CD4-positive, alpha-beta T cell (primary cell): ENCODE measurements around the gene RAD51B. TPM values are rescaled to one million over a fixed set of nuclear protein-coding genes. Genes with fewer than 3 reads are reported as not detected.

Experiments
- ATAC-seq: fragments of 200-7000 bp; cut with Tn5 transposase; one replicate; pipeline ENCODE4 v1.10.0; 2022; ENCODE audit warnings: mild to moderate bottlenecking; ENCODE audit not compliant: poor library complexity
- CTCF ChIA-PET: fragments of 350-600 bp; sonication (Branson Sonifier 250); formaldehyde crosslinking; loops from one replicate; lab custom pipeline; 2021; ENCODE audit warnings: antibody characterized with exemption, inconsistent platforms; lab: Charles Lee
- POLR2A ChIA-PET: fragments of 350-600 bp; sonication (Branson Sonifier 250); formaldehyde crosslinking; loops from one replicate; lab custom pipeline; 2021; ENCODE audit warnings: antibody characterized with exemption, inconsistent platforms; lab: Charles Lee
- DNase-seq, 14 experiments: peaks; one replicate each; pipeline ENCODE4 v3.0.0-alpha.2; 2013 to 2020; ENCODE audit warnings: mixed read lengths in 2 of 14
- H3K27ac ChIP-seq, 2 donors: one replicate each; pipeline versions ENCODE4 v1.5.1 to v1.7.0; 2013; ENCODE audit warnings: low read length in 2 of 2, low read depth in 1 of 2, mild to moderate bottlenecking in 1 of 2
- H3K27me3 ChIP-seq, 2 experiments: 1 replicate in 1 of 2; 2 replicates in 1 of 2; pipeline versions ENCODE4 v1.6.1 to v1.7.0; 2013; ENCODE audit warnings: low read length in 2 of 2, control low read depth in 1 of 2, mild to moderate bottlenecking in 1 of 2, moderate library complexity in 1 of 2; ENCODE audit not compliant: insufficient read depth in 2 of 2, control insufficient read depth in 1 of 2
- H3K36me3 ChIP-seq: one replicate; pipeline ENCODE4 v1.6.1; 2013; ENCODE audit warnings: low read length, control low read depth; ENCODE audit not compliant: insufficient read depth
- H3K4me1 ChIP-seq: one replicate; pipeline ENCODE4 v1.6.1; 2013; ENCODE audit warnings: low read length, control low read depth; ENCODE audit not compliant: insufficient read depth
- H3K4me3 ChIP-seq: one replicate; pipeline ENCODE4 v1.5.1; 2013; ENCODE audit warnings: mild to moderate bottlenecking, low read length, moderate library complexity
- H3K9me3 ChIP-seq, 2 experiments: 1 replicate in 1 of 2; 2 replicates in 1 of 2; pipeline versions ENCODE4 v1.6.1 to v1.7.0; 2013; ENCODE audit warnings: low read length in 2 of 2, mild to moderate bottlenecking in 2 of 2, control low read depth in 1 of 2, moderate library complexity in 1 of 2; ENCODE audit not compliant: control insufficient read depth in 1 of 2, insufficient read depth in 1 of 2
- H3K27ac Mint-ChIP-seq: one replicate; pipeline ENCODE4 v1.8.0; 2020; ENCODE audit warnings: mixed read lengths
- H3K27me3 Mint-ChIP-seq: one replicate; pipeline ENCODE4 v1.8.0; 2021; ENCODE audit warnings: mixed read lengths
- H3K36me3 Mint-ChIP-seq: one replicate; pipeline ENCODE4 v1.8.0; 2021; ENCODE audit warnings: low read depth, mixed read lengths
- H3K4me1 Mint-ChIP-seq: one replicate; pipeline ENCODE4 v1.8.0; 2021; ENCODE audit warnings: low read depth, mixed read lengths
- H3K4me3 Mint-ChIP-seq: one replicate; pipeline ENCODE4 v1.8.0; 2020; ENCODE audit warnings: mild to moderate bottlenecking, mixed read lengths
- H3K9me3 Mint-ChIP-seq: one replicate; pipeline ENCODE4 v1.8.0; 2020; ENCODE audit warnings: mixed read lengths
- intact Hi-C, 2 experiments: fragments of 100-400 bp; cut with DNase I in 1 of 2; cut with micrococcal nuclease in 1 of 2; formaldehyde crosslinking; loops; one replicate each; pipeline versions ENCODE4 v1.15.1 to v1.9.0; 2023 to 2025; cut with DNase I, micrococcal nuclease
- total RNA-seq, 174 experiments: library from RNA in 2 of 174; stranded (reverse) in 2 of 174; gene quantifications; one replicate each; pipeline ENCODE4 v1.2.3 and lab custom pipeline; 2021 to 2026
- TF ChIP-seq, protein P1 (sequence below): fragments of 200-600 bp; IDR thresholded peaks from one replicate; pipeline ENCODE4 v1.8.0; 2022; ENCODE audit warnings: antibody characterized with exemption, mild to moderate bottlenecking

Gene RAD51B
- total RNA-seq, 2 experiments from 2014 or later = 18.4 to 20.0 TPM

DNA sequence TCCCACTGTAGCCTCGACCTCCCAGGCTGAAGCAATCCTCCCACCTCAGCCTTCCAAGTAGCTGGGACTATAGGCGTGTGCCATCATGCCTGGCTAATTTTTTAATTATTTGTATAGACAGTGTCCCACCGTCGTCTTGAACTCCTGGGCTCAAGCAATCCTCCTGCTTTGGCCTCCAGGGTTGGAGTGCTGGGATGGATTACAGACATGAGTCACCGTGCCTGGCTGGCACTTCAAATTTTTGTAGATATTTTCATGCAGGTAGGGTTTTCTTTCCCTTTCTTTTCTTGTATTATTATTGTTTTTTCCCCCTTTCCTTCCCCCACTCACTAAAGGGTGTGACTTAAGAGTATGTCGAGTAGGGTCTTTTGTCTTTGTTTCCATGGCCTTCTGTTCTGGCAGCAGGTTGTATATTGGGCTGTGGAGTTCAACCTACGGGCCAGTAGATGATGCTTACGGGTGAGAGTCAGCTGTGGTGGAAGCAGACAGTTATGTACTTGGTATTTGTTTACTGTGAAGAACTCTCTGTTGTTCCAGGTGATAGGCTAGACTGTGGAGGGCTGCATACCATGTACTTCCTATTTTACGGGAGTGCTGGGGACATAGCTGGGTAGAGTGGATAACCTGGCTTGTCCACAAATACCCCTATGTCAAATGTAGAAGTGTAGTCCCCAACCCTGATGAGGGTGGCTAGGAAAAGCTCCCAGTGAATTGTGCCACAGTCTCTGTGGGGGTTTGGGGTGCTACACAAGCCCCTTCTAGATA, 30.7 kb downstream of the RAD51B start:
- CTCF ChIA-PET = no interaction called here
- no peak for DNase-seq
- intact Hi-C loops = no loop called here
- Histone ChIP-seq H3K27ac (no peak overlapping the region), H3K4me1 (no peaks in the 10 kb centered on the region), H3K27me3 (no peaks in the 10 kb centered on the region), H3K4me3 (no peak overlapping the region), H3K9me3 (peaks cover 0 to 20% of the 10 kb centered on the region in 2 experiments), H3K36me3 (no peaks in the 10 kb centered on the region)
- peaks cover 11% of the 10 kb centered on the region for H3K9me3 Mint-ChIP-seq
- no peak overlapping the region for H3K4me3 Mint-ChIP-seq
- peaks cover 30% of the 10 kb centered on the region for H3K36me3 Mint-ChIP-seq
- no peaks in the 10 kb centered on the region for H3K27me3 Mint-ChIP-seq
- ATAC-seq = no peak
- peaks cover 5% of the 10 kb centered on the region for H3K4me1 Mint-ChIP-seq
- TF ChIP-seq, protein P1, sequence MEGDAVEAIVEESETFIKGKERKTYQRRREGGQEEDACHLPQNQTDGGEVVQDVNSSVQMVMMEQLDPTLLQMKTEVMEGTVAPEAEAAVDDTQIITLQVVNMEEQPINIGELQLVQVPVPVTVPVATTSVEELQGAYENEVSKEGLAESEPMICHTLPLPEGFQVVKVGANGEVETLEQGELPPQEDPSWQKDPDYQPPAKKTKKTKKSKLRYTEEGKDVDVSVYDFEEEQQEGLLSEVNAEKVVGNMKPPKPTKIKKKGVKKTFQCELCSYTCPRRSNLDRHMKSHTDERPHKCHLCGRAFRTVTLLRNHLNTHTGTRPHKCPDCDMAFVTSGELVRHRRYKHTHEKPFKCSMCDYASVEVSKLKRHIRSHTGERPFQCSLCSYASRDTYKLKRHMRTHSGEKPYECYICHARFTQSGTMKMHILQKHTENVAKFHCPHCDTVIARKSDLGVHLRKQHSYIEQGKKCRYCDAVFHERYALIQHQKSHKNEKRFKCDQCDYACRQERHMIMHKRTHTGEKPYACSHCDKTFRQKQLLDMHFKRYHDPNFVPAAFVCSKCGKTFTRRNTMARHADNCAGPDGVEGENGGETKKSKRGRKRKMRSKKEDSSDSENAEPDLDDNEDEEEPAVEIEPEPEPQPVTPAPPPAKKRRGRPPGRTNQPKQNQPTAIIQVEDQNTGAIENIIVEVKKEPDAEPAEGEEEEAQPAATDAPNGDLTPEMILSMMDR = no peak
- POLR2A ChIA-PET = no interaction called here
- H3K27ac Mint-ChIP-seq = no peak overlapping the region

DNA sequence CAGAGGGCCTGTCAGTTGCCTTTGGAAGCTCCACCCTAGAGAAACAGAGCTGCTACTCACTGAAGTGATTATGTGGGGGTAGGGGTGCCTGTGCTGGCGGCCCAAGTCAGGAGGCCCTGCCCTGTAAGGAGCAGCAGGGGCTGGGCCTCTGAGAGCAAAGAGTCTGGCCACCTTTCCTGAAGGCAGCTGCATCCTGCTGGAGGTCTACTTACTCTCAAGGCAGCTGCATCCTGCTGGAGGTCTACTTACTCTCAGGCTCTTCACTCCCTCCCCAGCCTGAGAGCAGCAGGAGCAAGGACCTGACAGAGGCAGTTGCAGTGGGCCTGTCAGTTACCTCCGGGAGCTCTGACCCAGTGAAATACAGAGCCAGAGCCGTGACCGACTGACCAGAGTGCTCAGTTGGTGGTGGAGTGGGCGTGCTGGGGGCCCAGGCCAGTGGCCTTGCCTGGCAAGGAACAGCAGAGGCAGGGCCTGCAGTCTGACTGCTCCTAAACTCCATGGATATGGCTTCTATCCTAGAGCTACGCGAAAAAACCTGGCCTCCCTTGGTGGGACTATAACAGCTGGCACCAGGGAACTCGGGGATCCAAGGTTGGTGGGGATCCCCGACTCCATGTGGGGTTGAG, 32.3 kb downstream of the RAD51B start:
- intact Hi-C loops = no loop called here
- Histone ChIP-seq H3K27me3 (no peaks in the 10 kb centered on the region), H3K4me1 (no peaks in the 10 kb centered on the region), H3K9me3 (peaks cover 0 to 7% of the 10 kb centered on the region in 2 experiments), H3K27ac (no peak overlapping the region), H3K4me3 (no peak overlapping the region), H3K36me3 (no peaks in the 10 kb centered on the region)
- ChIA-PET POLR2A (no interaction called here), CTCF (no interaction called here)
- H3K27me3 Mint-ChIP-seq = no peaks in the 10 kb centered on the region
- peaks cover 5% of the 10 kb centered on the region for H3K4me1 Mint-ChIP-seq
- H3K9me3 Mint-ChIP-seq = peaks cover 11% of the 10 kb centered on the region
- H3K27ac Mint-ChIP-seq = no peak overlapping the region
- H3K36me3 Mint-ChIP-seq = peaks cover 27% of the 10 kb centered on the region
- DNase-seq (no peak), ATAC-seq (no peak)
- TF ChIP-seq, protein P1 = no peak
- H3K4me3 Mint-ChIP-seq = no peak overlapping the region

DNA sequence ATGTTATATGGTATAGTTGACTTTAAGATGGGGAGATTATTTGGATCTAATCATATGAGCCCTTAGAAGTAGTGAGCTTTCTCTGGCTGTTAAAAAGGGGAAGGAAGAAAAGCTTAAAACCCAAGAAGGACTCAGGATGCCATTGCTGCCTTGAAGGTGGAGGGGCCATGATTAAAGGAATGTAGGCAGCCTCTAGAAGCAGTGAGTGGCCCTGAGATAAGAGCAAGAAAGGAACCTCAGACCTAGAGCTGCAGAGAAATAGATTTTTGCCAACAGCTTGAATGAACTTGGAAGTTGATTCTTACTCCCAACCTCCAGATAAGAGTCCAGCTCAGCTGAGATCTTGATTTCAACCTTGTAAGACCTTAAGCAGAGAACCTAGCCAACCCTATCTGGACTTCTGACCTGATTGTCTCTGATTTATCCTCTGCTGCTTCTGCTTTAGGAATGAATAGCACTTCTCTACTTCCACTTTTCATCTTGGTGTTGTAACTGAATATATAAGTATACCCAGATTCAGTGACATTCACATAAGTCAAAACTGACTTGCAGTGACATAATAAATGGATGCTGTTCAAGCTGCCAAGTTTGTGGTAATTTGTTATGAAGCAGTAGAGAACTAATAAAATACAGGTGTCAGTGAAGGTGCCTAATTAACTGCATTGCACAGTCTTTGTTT, 33.5 kb downstream of the RAD51B start:
- Mint-ChIP-seq H3K4me3 (no peak overlapping the region), H3K4me1 (peaks cover 5% of the 10 kb centered on the region), H3K9me3 (peaks cover 7% of the 10 kb centered on the region), H3K27me3 (no peaks in the 10 kb centered on the region), H3K36me3 (peaks cover 15% of the 10 kb centered on the region), H3K27ac (no peak overlapping the region)
- TF ChIP-seq, protein P1 = no peak
- POLR2A ChIA-PET = interaction anchor here (0.6 kb wide), 1 partner anchor 29 kb away, joined by 3 read pairs; no protein-coding TSS in a partner anchor
- intact Hi-C loops = no loop called here
- Histone ChIP-seq H3K36me3 (no peaks in the 10 kb centered on the region), H3K27ac (no peak overlapping the region), H3K4me1 (no peaks in the 10 kb centered on the region), H3K27me3 (no peaks in the 10 kb centered on the region), H3K9me3 (peaks cover 0 to 5% of the 10 kb centered on the region in 2 experiments), H3K4me3 (no peak overlapping the region)
- DNase-seq = peak in 3 of 14 experiments; percentile 17 to 26 (median 24)
- CTCF ChIA-PET = no interaction called here
- ATAC-seq = no peak
